ENCODE results near the gene ADGRG7. TPM values are rescaled to one million over a fixed set of nuclear protein-coding genes. Genes with fewer than 3 reads are reported as not detected.

Gene ADGRG7
- polyA plus RNA-seq, 3 donors: 0.04 to 0.25 TPM; not detected in 1

- DNase-seq: no peak
Observed at GRCh38 chr3:100697723-100698285, 88.4 kb downstream of the ADGRG7 start.

GRCh38 chr3:100698736-100699135 lies 89.3 kb downstream of the ADGRG7 start:
- DNase-seq: no peak

GRCh38 chr3:100700708-100701107 lies 91.3 kb downstream of the ADGRG7 start:
- DNase-seq: no peak

GRCh38 chr3:100702082-100702979 lies 92.9 kb downstream of the ADGRG7 start:
- DNase-seq: no peak

- no peak for DNase-seq
Observed at GRCh38 chr3:100702980-100703345, 93.6 kb downstream of the ADGRG7 start.

- no peak for DNase-seq
Observed at GRCh38 chr3:100703865-100704264, 94.5 kb downstream of the ADGRG7 start.

- DNase-seq: no peak
Observed at GRCh38 chr3:100706365-100706764, 97.0 kb downstream of the ADGRG7 start.

GRCh38 chr3:100708644-100708988 lies 99.2 kb downstream of the ADGRG7 start:
- DNase-seq: no peak

GRCh38 chr3:100708989-100709841 lies 99.8 kb downstream of the ADGRG7 start, which contains the start of gene TFG:
TSS of gene TFG (plus strand) at chr3:100709494. CDS start at chr3:100713686, 4,192 bp downstream.
- DNase-seq: peak; percentile 98

GRCh38 chr3:100709842-100710260 lies 100.5 kb downstream of the ADGRG7 start:
- peak; percentile 48 for DNase-seq

- DNase-seq: peak; percentile 4
Observed at GRCh38 chr3:100710261-100710968, 101.0 kb downstream of the ADGRG7 start.

- no peak for DNase-seq
Observed at GRCh38 chr3:100715176-100715575, 105.8 kb downstream of the ADGRG7 start.

- DNase-seq: no peak
Observed at GRCh38 chr3:100717063-100717462, 107.7 kb downstream of the ADGRG7 start.

- no peak for DNase-seq
Observed at GRCh38 chr3:100717637-100718487, 108.5 kb downstream of the ADGRG7 start.

GRCh38 chr3:100719136-100719535 lies 109.7 kb downstream of the ADGRG7 start:
- DNase-seq: no peak

GRCh38 chr3:100720426-100720825 lies 111.0 kb downstream of the ADGRG7 start:
- no peak for DNase-seq

GRCh38 chr3:100725935-100726513 lies 116.6 kb downstream of the ADGRG7 start:
- DNase-seq: no peak

- no peak for DNase-seq
Observed at GRCh38 chr3:100726706-100727105, 117.3 kb downstream of the ADGRG7 start.

GRCh38 chr3:100730524-100730923 lies 121.1 kb downstream of the ADGRG7 start:
- DNase-seq: no peak

GRCh38 chr3:100732435-100732834 lies 123.0 kb downstream of the ADGRG7 start:
- no peak for DNase-seq

Data from renal pelvis (tissue), 4 donors.